SK-N-MC (cell line): Measurements from ENCODE around the gene NEK9.
A peak's percentile ranks its signal among the peaks of the same experiment; 100 is the strongest.

ENCODE experiments used
- DNase-seq: peaks from one replicate; pipeline ENCODE4 v3.0.0-alpha.2; 2011; ENCODE audit warnings: low read depth, low spot score
- H3K27ac ChIP-seq: fragments of 200-600 bp; sonication (generic); 2 replicates; pipeline ENCODE4 v1.5.1; 2016; ENCODE audit warnings: mixed run types
- H3K36me3 ChIP-seq: fragments of 200-600 bp; sonication (generic); 2 replicates; pipeline ENCODE4 v1.6.1; 2017; ENCODE audit warnings: antibody characterized with exemption, low read length, mixed read lengths; ENCODE audit not compliant: insufficient read depth
- H3K4me3 ChIP-seq: fragments of 200-600 bp; sonication (generic); 2 replicates; pipeline ENCODE4 v1.5.1; 2016
- H3K9ac ChIP-seq: fragments of 200-600 bp; sonication (generic); 2 replicates; pipeline ENCODE4 v1.8.0; 2017; ENCODE audit warnings: mixed run types, mixed read lengths; ENCODE audit not compliant: insufficient read length
- H3K9me3 ChIP-seq: fragments of 200-600 bp; sonication (generic); 2 replicates; pipeline ENCODE4 v1.6.1; 2017; ENCODE audit warnings: low read depth, mild to moderate bottlenecking, antibody characterized with exemption, low read length, moderate library complexity, mixed read lengths
- EZH2 ChIP-seq: fragments of 200-600 bp; sonication (generic); IDR thresholded peaks from one replicate; pipeline ENCODE4 v1.6.1; 2017; ENCODE audit warnings: antibody characterized with exemption
- FOXP2 ChIP-seq: optimal IDR thresholded peaks from 2 replicates; pipeline ENCODE3; 2011; ENCODE audit warnings: mild to moderate bottlenecking, moderate library complexity; ENCODE audit not compliant: insufficient read depth; ENCODE audit errors: extremely low read length, control extremely low read depth
- POLR2AphosphoS5 ChIP-seq: IDR thresholded peaks from 2 replicates; pipeline ENCODE4 v1.6.1; 2012; ENCODE audit warnings: mild to moderate bottlenecking, low read depth, low read length, borderline replicate concordance

The NEK9 gene

DNA sequence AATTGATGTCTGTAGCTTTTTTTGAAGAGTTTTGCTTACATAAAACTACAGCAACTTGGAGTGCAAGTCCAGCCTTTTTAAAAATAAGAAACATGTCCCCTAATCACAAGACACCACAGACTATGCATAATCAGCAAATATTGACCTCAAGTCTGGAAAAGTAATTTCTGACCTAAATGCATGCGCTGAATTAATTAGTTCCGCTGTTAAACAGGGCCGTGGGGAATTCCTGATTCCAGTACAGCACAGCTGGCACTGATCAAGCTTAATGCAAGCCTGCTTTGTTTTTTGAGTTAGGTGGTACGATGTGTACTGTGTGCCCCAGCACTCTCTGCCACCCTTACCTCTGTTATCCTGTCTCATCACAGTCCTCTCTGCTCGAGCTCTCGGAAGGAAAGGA, 84.8 kb downstream of the NEK9 start:
- Histone ChIP-seq H3K27ac (peak overlapping the region; percentile 61; the same call in 1 of the 2 replicates), H3K9ac (peak overlapping the region; percentile 11), H3K36me3 (no peaks in the 10 kb centered on the region), H3K4me3 (peak overlapping the region; percentile 56), H3K9me3 (no peaks in the 10 kb centered on the region)
- DNase-seq: peak; percentile 79
- TF ChIP-seq EZH2 (no peak), FOXP2 (peak; percentile 61), POLR2AphosphoS5 (peak; percentile 64; the same call in 1 of the 2 replicates)

DNA sequence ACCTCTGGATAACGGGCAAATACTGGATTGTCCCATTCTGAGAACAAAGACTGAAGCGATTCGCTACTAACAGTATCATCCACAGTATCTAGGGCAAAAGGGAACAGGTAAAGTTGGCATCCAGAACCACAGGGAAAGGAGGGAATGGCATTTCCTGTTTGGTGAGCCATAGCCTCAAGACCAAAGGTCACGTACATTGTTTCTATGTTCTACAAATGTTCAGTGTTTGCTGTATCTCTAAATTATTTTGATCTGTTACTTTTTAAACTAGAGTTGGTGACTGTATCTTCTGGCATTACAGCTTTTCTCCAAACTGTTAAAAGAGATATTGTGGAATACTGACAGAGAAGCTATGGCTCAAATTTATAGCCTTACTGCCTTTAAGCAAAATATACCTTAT, 85.2 kb downstream of the NEK9 start:
- DNase-seq: no peak
- Histone ChIP-seq H3K36me3 (no peaks in the 10 kb centered on the region), H3K9ac (peak overlapping the region; percentile 11), H3K9me3 (no peaks in the 10 kb centered on the region), H3K27ac (peak overlapping the region; percentile 61; the same call in 1 of the 2 replicates), H3K4me3 (peak overlapping the region; percentile 56)
- TF ChIP-seq EZH2: no peak
- no peak for TF ChIP-seq FOXP2
- TF ChIP-seq POLR2AphosphoS5: no peak

DNA sequence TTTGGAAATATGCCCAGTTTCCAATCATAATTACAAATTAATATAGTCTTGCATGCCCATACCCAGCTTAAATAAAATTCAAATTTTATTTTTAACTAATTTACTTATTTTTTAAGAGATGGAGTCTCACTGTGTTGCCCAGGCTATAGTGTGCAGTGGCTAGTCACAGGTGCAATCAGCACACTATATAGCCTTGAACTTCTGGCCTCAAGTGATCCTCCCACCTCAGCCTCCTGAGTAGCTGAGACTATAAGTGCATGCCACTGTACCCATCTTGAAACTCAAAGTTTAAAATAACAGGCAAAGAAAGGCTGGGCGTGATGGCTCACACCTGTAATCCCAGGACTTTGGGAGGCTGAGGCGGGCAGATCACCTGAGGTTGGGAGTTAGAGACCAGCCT, 85.9 kb downstream of the NEK9 start:
- H3K36me3 ChIP-seq: no peaks in the 10 kb centered on the region
- no peak for DNase-seq
- TF ChIP-seq FOXP2 (no peak), EZH2 (no peak), POLR2AphosphoS5 (no peak)
- H3K9ac ChIP-seq: no peak overlapping the region
- no peak overlapping the region for H3K27ac ChIP-seq
- no peaks in the 10 kb centered on the region for H3K9me3 ChIP-seq
- H3K4me3 ChIP-seq: no peak overlapping the region

DNA sequence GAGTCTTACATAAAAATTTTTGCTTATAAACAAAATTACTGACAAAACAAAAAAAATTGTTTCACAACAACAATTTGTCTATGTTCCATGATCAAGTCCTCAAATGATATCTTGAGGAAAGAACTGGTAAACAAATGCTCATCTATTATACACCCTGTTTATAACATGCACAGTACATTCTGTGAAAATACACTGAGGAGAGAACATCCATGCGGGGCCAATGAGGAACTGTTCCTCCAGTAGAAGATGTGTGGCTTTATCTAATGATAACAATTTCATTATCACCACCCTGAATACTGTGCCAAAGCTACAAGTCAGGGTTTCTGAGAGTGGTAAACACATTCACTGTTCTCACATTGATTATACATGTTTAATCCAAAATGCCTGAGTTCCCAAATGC, 86.3 kb downstream of the NEK9 start:
- Histone ChIP-seq H3K9ac (no peak overlapping the region), H3K36me3 (no peaks in the 10 kb centered on the region), H3K4me3 (no peak overlapping the region), H3K9me3 (no peaks in the 10 kb centered on the region), H3K27ac (no peak overlapping the region)
- TF ChIP-seq FOXP2 (no peak), POLR2AphosphoS5 (no peak), EZH2 (no peak)
- DNase-seq: no peak

DNA sequence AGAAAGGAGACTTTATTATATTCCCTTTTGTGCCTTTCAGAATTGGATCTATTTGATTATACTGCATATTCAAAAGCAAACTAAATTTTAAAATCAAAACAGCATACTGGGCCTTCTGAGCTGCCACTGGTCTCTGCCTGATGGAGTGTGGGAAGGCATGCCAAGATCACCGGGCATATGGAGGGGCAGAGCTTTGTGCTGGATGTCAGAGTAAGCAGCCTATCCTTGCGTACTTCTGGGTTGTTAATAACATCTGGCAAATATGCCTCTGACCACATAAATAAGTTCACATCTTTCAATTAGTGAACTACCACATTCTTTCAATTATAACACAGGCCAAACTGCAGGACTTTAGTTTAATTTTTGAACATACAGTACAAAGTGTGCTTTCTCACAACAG, 93.9 kb downstream of the NEK9 start:
- no peak for TF ChIP-seq POLR2AphosphoS5
- TF ChIP-seq EZH2: no peak
- TF ChIP-seq FOXP2: no peak
- Histone ChIP-seq H3K9ac (no peak overlapping the region), H3K27ac (no peak overlapping the region), H3K36me3 (no peaks in the 10 kb centered on the region), H3K9me3 (no peaks in the 10 kb centered on the region), H3K4me3 (no peak overlapping the region)
- DNase-seq: no peak

DNA sequence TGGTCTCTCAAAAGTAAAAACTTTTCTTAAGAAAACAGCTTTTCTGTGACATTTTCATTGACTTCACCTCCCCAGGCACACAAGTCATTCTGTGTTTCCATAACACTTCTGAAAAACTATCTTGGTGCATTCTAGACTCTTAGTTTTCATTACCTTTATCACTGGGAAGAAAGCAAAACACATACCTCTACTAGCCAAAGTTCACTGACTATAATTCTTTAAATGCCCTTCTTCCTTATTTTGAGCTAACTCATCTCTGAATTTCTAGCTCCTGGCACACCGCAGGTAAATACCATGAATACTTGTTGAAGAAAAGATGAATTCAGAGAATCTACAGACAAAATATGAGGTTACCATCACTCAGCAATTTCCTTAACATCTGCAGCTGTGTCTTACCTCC, 96.7 kb downstream of the NEK9 start:
- Histone ChIP-seq H3K27ac (no peak overlapping the region), H3K36me3 (no peaks in the 10 kb centered on the region), H3K4me3 (no peak overlapping the region), H3K9ac (no peak overlapping the region), H3K9me3 (no peaks in the 10 kb centered on the region)
- no peak for TF ChIP-seq EZH2
- no peak for TF ChIP-seq POLR2AphosphoS5
- no peak for TF ChIP-seq FOXP2
- no peak for DNase-seq
